ENCODE measurements around the gene VDAC1. TPM values are rescaled to one million over a fixed set of nuclear protein-coding genes. Genes with fewer than 3 reads are reported as not detected.

Gene VDAC1
- total and polyA plus RNA-seq, 2 of the 8 experiments (the other 6 are each of a cell fraction or from before 2014, with no cell fraction given): 111 to 301 TPM

DNA sequence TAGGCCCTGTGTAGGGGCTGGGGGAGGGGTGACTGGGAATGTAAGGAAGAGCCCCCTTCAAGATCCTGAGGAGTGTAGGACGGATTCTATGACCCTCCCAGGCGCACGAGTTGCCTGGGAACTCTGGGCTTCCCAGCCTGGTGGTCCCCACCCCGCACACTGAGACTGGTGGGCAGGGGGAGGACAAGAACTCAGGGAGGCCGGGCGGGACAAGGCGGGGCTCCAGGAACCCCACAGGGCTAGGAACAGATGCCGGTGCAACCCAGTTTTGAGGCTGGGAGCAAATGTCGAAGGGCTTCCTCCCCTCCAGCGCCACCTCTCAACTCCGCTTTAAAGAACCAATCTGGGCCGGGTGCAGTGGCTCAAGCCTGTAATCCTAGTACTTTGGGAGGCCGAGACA, 1.3 kb upstream of the VDAC1 start:
- WGBS, 2 experiments (ENCODE audit: extremely low coverage in 1 of 2, insufficient coverage in 1 of 2, insufficient read length in 1 of 2, insufficient replicate concordance in 2 of 2, low coverage in 1 of 2, low lambda C conversion rate in 2 of 2, missing lambda C conversion rate in 1 of 2): 48% methylated on average over 13 of the region's 13 CpGs; no CpG with 5 or more reads in 1 of the 2 experiments

More for the DNA sequence above, 1.3 kb upstream of the VDAC1 start:
- Histone ChIP-seq H2AFZ (ENCODE audit: low read length) (no peak overlapping the region), H3K4me1 (replicated peaks in 1 of 4; ENCODE audit: control insufficient read depth in 3 of 4, insufficient read depth in 4 of 4, low read length in 3 of 4) (peaks cover 4 to 27% (median 14%) of the 10 kb centered on the region in 4 experiments), H3K14ac (ENCODE audit: insufficient read length) (no peak overlapping the region), H2BK5ac (ENCODE audit: low read depth, low read length) (0 out of 2 replicates have a peak overlapping the region, but pooled peaks have one; percentile 93), H3K18ac (ENCODE audit: extremely low read depth, low read length) (no peak overlapping the region; the same call in none of the 2 replicates), H2BK20ac (ENCODE audit: low read length) (no peak overlapping the region), H2BK120ac (replicated peaks; ENCODE audit: low read depth, low read length) (no peak overlapping the region), H3K23ac (ENCODE audit: insufficient read length) (no peak overlapping the region), H2BK12ac (ENCODE audit: low read depth, low read length) (no peak overlapping the region; the same call in 1 of the 2 replicates), H3K4ac (replicated peaks; ENCODE audit: insufficient read length, low read depth, low read length) (no peak overlapping the region), H3K79me1 (ENCODE audit: low read depth, low read length) (0 out of 2 replicates have a peak, but pooled peaks cover 6% of the 10 kb centered on the region), H3K79me2 (ENCODE audit: control insufficient read depth in 1 of 2, insufficient read depth in 2 of 2, low read length in 2 of 2) (peaks cover 30 to 31% of the 10 kb centered on the region in 2 experiments), H3K4me2 (ENCODE audit: insufficient read depth in 1 of 2, low read depth in 2 of 2, low read length in 2 of 2) (peak overlapping the region; percentile 87 to 91), H3K27ac (ENCODE audit: low read depth, low read length) (no peak overlapping the region), H3K27me3 (replicated peaks in 1 of 4; ENCODE audit: control insufficient read depth in 3 of 4, extremely low read depth in 1 of 4, insufficient read depth in 3 of 4, low read length in 3 of 4) (no peaks in the 10 kb centered on the region), H4K20me1 (replicated peaks in 1 of 2; ENCODE audit: control insufficient read depth in 1 of 2, insufficient read depth in 2 of 2, low read length in 2 of 2) (peaks cover 12 to 14% of the 10 kb centered on the region in 2 experiments), H3K4me3 (ENCODE audit: extremely low read depth in 1 of 4, insufficient read depth in 2 of 4, low read depth in 3 of 4, low read length in 4 of 4) (peak overlapping the region; percentile 52 to 90 (median 66); a peak in 5 of 8 replicates), H3K9me3 (ENCODE audit: insufficient read depth in 2 of 2, low read depth in 1 of 2, low read length in 1 of 2) (no peaks in the 10 kb centered on the region), H4K5ac (ENCODE audit: insufficient read length, low read depth, low read length) (peak overlapping the region; percentile 13), H3K9ac (replicated peaks in 1 of 4; ENCODE audit: extremely low read depth in 1 of 4, low read depth in 3 of 4, low read length in 3 of 4) (no peak overlapping the region; a peak in 1 of 7 replicates), H2AK5ac (ENCODE audit: low read depth, low read length) (0 out of 2 replicates have a peak overlapping the region, but pooled peaks have one; percentile 75), H4K8ac (ENCODE audit: extremely low read depth, insufficient read depth, low read length) (peak overlapping the region; percentile 62), H4K91ac (replicated peaks; ENCODE audit: insufficient read length, low read length) (peak overlapping the region; percentile 47), H3K23me2 (ENCODE audit: low read depth, low read length) (peaks cover 16% of the 10 kb centered on the region), H3K36me3 (ENCODE audit: control insufficient read depth in 2 of 4, insufficient read depth in 4 of 4, low read length in 3 of 4) (no peaks in the 10 kb centered on the region; a peak in 1 of 8 replicates), H3K56ac (replicated peaks; ENCODE audit: insufficient read length, low read depth, low read length) (no peak overlapping the region), H2BK15ac (ENCODE audit: low read length) (no peak overlapping the region)
- DNase-seq (ENCODE audit: low read depth in 1 of 2, low spot score in 2 of 2) (peak in 1 of 2 experiments; percentile 60), FAIRE-seq (no peak)
- ChIA-PET CTCF (ENCODE audit: partially characterized antibody) (interaction anchor here (0.6 to 2.2 kb wide), 8 partner anchors 10 to 134 kb away, joined by 3 to 12 read pairs (median 6); no protein-coding TSS in a partner anchor), POLR2A (ENCODE audit: partially characterized antibody) (interaction anchor here (0.6 to 2.6 kb wide), 6 partner anchors 11 to 1537 kb away, joined by 3 to 10 read pairs (median 4); no protein-coding TSS in a partner anchor)
- TF ChIP-seq TCF12 (IDR thresholded peaks at IDR 0.05; ENCODE audit: low read depth, low read length): no peak
- no peak for TF ChIP-seq NANOG (IDR thresholded peaks at IDR 0.05; ENCODE audit: insufficient read depth, low read depth, low read length, poor library complexity, severe bottlenecking)
- TF ChIP-seq CTBP2 (IDR thresholded peaks at IDR 0.05; ENCODE audit: borderline replicate concordance, insufficient read depth, insufficient read length, low read length): no peak
- TF ChIP-seq TEAD4 (IDR thresholded peaks at IDR 0.05; ENCODE audit: low read depth, low read length): no peak
- no peak for TF ChIP-seq EP300 (IDR thresholded peaks at IDR 0.05; ENCODE audit: borderline replicate concordance in 1 of 2, low read depth in 2 of 2, low read length in 2 of 2)
- TF ChIP-seq EZH2 (IDR thresholded peaks at IDR 0.05; ENCODE audit: low read depth, low read length, severe bottlenecking): no peak
- TF ChIP-seq, protein P1, sequence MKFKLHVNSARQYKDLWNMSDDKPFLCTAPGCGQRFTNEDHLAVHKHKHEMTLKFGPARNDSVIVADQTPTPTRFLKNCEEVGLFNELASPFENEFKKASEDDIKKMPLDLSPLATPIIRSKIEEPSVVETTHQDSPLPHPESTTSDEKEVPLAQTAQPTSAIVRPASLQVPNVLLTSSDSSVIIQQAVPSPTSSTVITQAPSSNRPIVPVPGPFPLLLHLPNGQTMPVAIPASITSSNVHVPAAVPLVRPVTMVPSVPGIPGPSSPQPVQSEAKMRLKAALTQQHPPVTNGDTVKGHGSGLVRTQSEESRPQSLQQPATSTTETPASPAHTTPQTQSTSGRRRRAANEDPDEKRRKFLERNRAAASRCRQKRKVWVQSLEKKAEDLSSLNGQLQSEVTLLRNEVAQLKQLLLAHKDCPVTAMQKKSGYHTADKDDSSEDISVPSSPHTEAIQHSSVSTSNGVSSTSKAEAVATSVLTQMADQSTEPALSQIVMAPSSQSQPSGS (IDR thresholded peaks at IDR 0.05; ENCODE audit: low read length): no peak
- TF ChIP-seq RFX5 (IDR thresholded peaks at IDR 0.05; ENCODE audit: borderline replicate concordance, low read depth, low read length): no peak
- no peak for TF ChIP-seq CREB1 (IDR thresholded peaks at IDR 0.05)

Data from H1 (cell line).